PC-3 (cell line): ENCODE measurements around the gene KRTAP5-10. TPM values are rescaled to one million over a fixed set of nuclear protein-coding genes. Genes with fewer than 3 reads are reported as not detected.
"Not testable (repeated sequence)": the region's sequence is repeated elsewhere in the genome, so short reads cannot be mapped to it uniquely, and the experiment has no call there.

ENCODE experiments used
- ATAC-seq: fragments of 200-7000 bp; cut with Tn5 transposase; 2 replicates; pipeline ENCODE4 v1.9.1; 2020; ENCODE audit warnings: mild to moderate bottlenecking, moderate library complexity
- BruUV-seq: library from RNA; stranded (reverse); fragments of 400-500 nt; replicated peaks from 2 replicates; lab custom pipeline; 2021; lab: Mats Ljungman, UMichigan
- CTCF ChIA-PET: fragments of 300-600 bp; sonication (Branson Sonifier 250); formaldehyde crosslinking; loops from one replicate; lab custom pipeline; 2022; ENCODE audit warnings: antibody characterized with exemption; lab: Charles Lee
- POLR2A ChIA-PET: fragments of 300-600 bp; sonication (Branson Sonifier 250); formaldehyde crosslinking; loops from one replicate; lab custom pipeline; 2022; ENCODE audit warnings: antibody characterized with exemption; ENCODE audit not compliant: unreplicated experiment; lab: Charles Lee
- DNase-seq: peaks from one replicate; pipeline ENCODE4 v3.0.0-alpha.2; 2015
- H2AFZ ChIP-seq: fragments of 300-600 bp; sonication (generic); 2 replicates; pipeline ENCODE4 v1.6.0; 2016; ENCODE audit warnings: antibody characterized with exemption, low read length
- H3F3A ChIP-seq: fragments of 300-600 bp; sonication (generic); one replicate; pipeline ENCODE4 v1.6.0; 2017; ENCODE audit warnings: antibody characterized with exemption, low read length, control low read depth, mild to moderate bottlenecking; ENCODE audit not compliant: unreplicated experiment
- H3K27ac ChIP-seq: fragments of 300-600 bp; sonication (generic); 2 replicates; pipeline ENCODE4 v1.5.1; 2016; ENCODE audit warnings: mild to moderate bottlenecking, low read length
- H3K27me3 ChIP-seq: fragments of 300-600 bp; sonication (generic); 2 replicates; pipeline ENCODE4 v1.6.1; 2016; ENCODE audit warnings: low read length, mixed read lengths
- H3K36me3 ChIP-seq: fragments of 300-600 bp; sonication (generic); 2 replicates; pipeline ENCODE4 v1.6.1; 2016; ENCODE audit warnings: low read depth, mixed run types, low read length, mixed read lengths
- H3K4me1 ChIP-seq: fragments of 300-600 bp; sonication (generic); 2 replicates; pipeline ENCODE4 v1.5.1; 2016; ENCODE audit warnings: low read length; ENCODE audit not compliant: insufficient read depth
- H3K4me2 ChIP-seq: fragments of 300-600 bp; sonication (generic); 2 replicates; pipeline ENCODE4 v1.6.0; 2016; ENCODE audit warnings: low read length
- H3K4me3 ChIP-seq: fragments of 300-600 bp; sonication (generic); 2 replicates; pipeline ENCODE4 v1.5.1; 2016; ENCODE audit warnings: mild to moderate bottlenecking, low read length, mixed read lengths
- H3K79me2 ChIP-seq: fragments of 300-600 bp; sonication (generic); 2 replicates; pipeline ENCODE4 v1.6.1; 2017; ENCODE audit warnings: low read length, mixed read lengths
- H3K9ac ChIP-seq: fragments of 300-600 bp; sonication (generic); 2 replicates; pipeline ENCODE4 v1.6.0; 2016; ENCODE audit warnings: mild to moderate bottlenecking, low read length
- H3K9me2 ChIP-seq: fragments of 300-600 bp; sonication (generic); replicated peaks from 2 replicates; pipeline ENCODE4 v1.6.1; 2016; ENCODE audit warnings: mixed run types, low read length, mixed read lengths
- H3K9me3 ChIP-seq: fragments of 300-600 bp; sonication (generic); 2 replicates; pipeline ENCODE4 v1.6.1; 2016; ENCODE audit warnings: low read length, mixed read lengths
- H4K20me1 ChIP-seq: fragments of 300-600 bp; sonication (generic); 2 replicates; pipeline ENCODE4 v1.6.1; 2016; ENCODE audit warnings: low read length, mixed read lengths
- CTCF ChIP-seq: fragments of 300-600 bp; sonication (generic); conservative IDR thresholded peaks from 2 replicates; pipeline ENCODE4 v1.5.1; 2017; ENCODE audit warnings: antibody characterized with exemption, low read depth, mild to moderate bottlenecking, low read length
- intact Hi-C: fragments of 100-400 bp; cut with micrococcal nuclease; formaldehyde crosslinking; loops from 2 replicates; pipeline ENCODE4 v1.9.0; 2023
- total RNA-seq: library from RNA; depleted of rRNA; stranded (reverse); fragments of >200 nt; gene quantifications from 2 replicates; pipeline ENCODE4 v1.2.3, GENCODE V29; 2014

The KRTAP5-10 gene
- total RNA-seq, 1 experiment from 2014 or later: not detected

DNA sequence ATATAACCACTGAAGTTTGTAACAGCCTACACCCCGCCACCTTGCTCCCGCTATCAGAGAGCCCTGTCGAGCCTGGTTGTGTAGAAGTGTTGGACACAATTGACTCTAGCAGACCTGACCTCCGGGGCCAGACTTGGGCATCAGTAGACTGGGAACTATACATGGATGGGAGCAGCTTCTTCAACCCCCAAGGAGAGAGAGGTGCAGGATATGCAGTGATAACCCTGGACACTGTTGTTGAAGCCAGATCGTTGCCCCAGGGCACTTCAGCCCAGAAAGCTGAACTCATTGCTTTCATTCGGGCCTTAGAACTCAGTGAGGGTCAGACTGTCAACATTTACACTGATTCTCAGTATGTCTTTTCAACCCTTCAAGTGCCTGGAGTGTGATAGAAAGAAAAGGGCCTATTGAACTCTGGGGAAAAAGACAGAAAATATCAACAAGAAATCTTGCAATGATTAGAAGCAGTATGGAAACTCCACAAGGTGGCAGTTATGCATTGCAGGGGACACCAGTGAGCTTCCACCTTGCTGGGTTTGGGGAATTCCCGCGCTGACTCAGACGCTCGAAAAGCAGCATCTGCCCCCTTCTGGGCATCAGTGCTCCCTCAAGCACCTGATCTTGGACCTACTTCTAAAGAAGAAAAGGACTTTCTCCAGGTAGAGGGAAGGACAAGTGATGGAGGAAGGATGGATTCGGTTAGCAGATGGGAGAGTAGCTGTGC lies 23.6 kb downstream of the KRTAP5-10 start:
- H3K27ac ChIP-seq, H4K20me1 ChIP-seq, ATAC-seq, POLR2A ChIA-PET, H3K9ac ChIP-seq, H3K4me1 ChIP-seq, H3K9me3 ChIP-seq, H3K27me3 ChIP-seq, H3K79me2 ChIP-seq, H3K4me3 ChIP-seq, H2AFZ ChIP-seq, H3K4me2 ChIP-seq, intact Hi-C loops, BruUV-seq, H3K36me3 ChIP-seq, H3K9me2 ChIP-seq, H3F3A ChIP-seq: not testable (repeated sequence)
- peak; percentile 76 for DNase-seq
- TF ChIP-seq CTCF: peak; percentile 53; the same call in 1 of the 2 replicates
- CTCF ChIA-PET: interaction anchor here (0.7 kb wide), 1 partner anchor 9 kb away, joined by 3 read pairs; no protein-coding TSS in a partner anchor

DNA sequence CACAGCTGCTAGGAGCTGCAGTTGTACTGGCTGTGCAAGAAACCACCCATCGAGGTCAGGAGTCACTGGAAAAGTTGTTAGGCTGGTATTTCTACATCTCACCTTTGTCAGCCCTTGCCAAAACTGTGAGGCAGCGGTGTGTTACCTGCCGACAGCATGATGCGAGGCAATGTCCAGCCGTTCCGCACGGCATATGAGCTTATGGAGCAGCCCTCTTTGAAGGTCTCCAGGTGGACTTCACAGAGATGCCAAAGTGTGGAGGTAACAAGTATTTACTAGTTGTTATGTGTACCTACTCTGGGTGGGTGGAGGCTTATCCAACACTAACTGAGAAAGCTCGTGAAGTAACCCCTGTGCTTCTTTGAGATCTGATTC lies 24.2 kb downstream of the KRTAP5-10 start:
- BruUV-seq, H3K27ac ChIP-seq, POLR2A ChIA-PET, H3K4me2 ChIP-seq, ATAC-seq, H4K20me1 ChIP-seq, H3F3A ChIP-seq, intact Hi-C loops, H3K9ac ChIP-seq, H3K4me1 ChIP-seq, H3K27me3 ChIP-seq, H3K36me3 ChIP-seq, H3K79me2 ChIP-seq, H3K4me3 ChIP-seq, H2AFZ ChIP-seq, H3K9me3 ChIP-seq, H3K9me2 ChIP-seq: not testable (repeated sequence)
- DNase-seq: peak; percentile 19
- CTCF ChIA-PET: interaction anchor here (0.7 kb wide), 1 partner anchor 10 kb away, joined by 3 read pairs; no protein-coding TSS in a partner anchor

- H3K4me2 ChIP-seq, H3K36me3 ChIP-seq, H2AFZ ChIP-seq, intact Hi-C loops, H4K20me1 ChIP-seq, H3K27ac ChIP-seq, H3K9me3 ChIP-seq, POLR2A ChIA-PET, DNase-seq, H3K4me3 ChIP-seq, H3K79me2 ChIP-seq, H3F3A ChIP-seq, H3K9ac ChIP-seq, H3K9me2 ChIP-seq, CTCF ChIA-PET, ATAC-seq, H3K4me1 ChIP-seq, BruUV-seq: not testable (repeated sequence)
- H3K27me3 ChIP-seq: peaks cover 14% of the 10 kb centered on the region
Measured at GRCh38 chr11:71603221-71603620, 37.9 kb downstream of the KRTAP5-10 start.

GRCh38 chr11:71604798-71605488 lies 39.6 kb downstream of the KRTAP5-10 start:
- H3K36me3 ChIP-seq, H3K27ac ChIP-seq, H3K4me3 ChIP-seq, H3K79me2 ChIP-seq, DNase-seq, H3K27me3 ChIP-seq, intact Hi-C loops, ATAC-seq, H3K9me2 ChIP-seq, H3K9me3 ChIP-seq, H3F3A ChIP-seq, H3K4me1 ChIP-seq, CTCF ChIA-PET, POLR2A ChIA-PET, H3K4me2 ChIP-seq, H3K9ac ChIP-seq, H2AFZ ChIP-seq, BruUV-seq, H4K20me1 ChIP-seq: not testable (repeated sequence)
- peak; percentile 39; the same call in 1 of the 2 replicates for TF ChIP-seq CTCF

DNA sequence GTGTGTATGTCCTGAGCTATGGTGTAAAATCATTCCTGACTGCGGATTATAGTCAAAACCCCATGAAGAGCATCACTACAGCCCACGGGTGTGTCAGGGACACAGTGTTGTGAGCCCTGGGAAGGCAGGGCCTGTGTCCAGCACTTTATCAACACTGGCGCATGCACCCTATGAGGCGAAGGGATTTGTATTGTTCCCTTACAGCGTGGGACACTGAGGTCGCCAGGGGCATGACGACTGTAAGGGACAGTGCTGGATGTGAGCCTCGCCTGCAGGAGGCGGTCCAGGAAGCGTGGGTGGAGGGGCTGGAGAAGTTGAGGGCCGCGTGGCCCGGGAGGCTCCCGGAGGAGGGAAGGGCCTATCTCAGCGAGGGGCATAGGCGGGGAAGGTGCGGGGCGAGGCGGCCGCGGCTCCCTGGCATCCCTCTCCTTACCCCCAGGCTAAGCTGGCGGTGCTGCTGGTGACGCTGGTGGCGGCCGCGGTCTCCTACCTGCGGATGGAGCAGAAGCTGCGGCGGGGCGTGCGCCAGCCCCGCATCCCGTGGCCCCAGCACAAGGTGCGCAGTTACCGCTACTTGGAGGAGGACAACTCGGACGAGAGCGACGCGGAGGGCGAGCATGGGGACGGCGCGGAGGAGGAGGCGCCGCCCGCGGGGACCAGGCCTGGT lies 41.6 kb downstream of the KRTAP5-10 start:
- BruUV-seq, H3K27me3 ChIP-seq, POLR2A ChIA-PET, H3K9me2 ChIP-seq, ATAC-seq, H3K4me2 ChIP-seq, intact Hi-C loops, DNase-seq, H3K4me1 ChIP-seq, H3K79me2 ChIP-seq, H3K36me3 ChIP-seq, H3F3A ChIP-seq, H3K9me3 ChIP-seq, H3K27ac ChIP-seq, H4K20me1 ChIP-seq, H3K9ac ChIP-seq, H2AFZ ChIP-seq, H3K4me3 ChIP-seq: not testable (repeated sequence)
- CTCF ChIA-PET: interaction anchor here (0.6 kb wide), 1 partner anchor 160 kb away, joined by 6 read pairs; no protein-coding TSS in a partner anchor
